GM18519 (cell line): Measurements from ENCODE around the gene CDCA3.

Source experiments
- ATAC-seq: cut with Tn5 transposase; IDR thresholded peaks from one replicate; pipeline ENCODE4 v1.9.1; 2021; ENCODE audit warnings: mild to moderate bottlenecking, moderate library complexity; ENCODE audit not compliant: unreplicated experiment, low FRiP score

Gene CDCA3

DNA sequence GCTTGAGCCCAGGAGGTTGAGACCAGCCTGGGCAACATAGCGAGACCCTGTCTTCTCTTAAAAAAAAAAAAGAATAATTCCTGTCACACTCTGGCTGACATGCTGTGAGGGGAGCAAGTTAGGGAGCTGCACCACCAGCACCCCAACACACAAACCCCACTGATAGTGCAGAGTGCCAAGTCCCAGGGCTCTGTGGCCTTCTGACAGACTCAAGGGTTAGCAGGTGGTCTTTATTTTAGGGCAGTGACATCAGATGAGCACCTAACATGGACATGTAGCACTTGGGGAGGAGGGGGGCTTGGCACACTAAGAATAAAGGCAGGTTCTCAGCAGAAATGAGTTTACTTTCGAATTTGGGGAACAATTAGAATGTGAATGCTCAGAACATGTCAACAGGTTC lies 7.7 kb upstream of the CDCA3 start:
- no peak for ATAC-seq

DNA sequence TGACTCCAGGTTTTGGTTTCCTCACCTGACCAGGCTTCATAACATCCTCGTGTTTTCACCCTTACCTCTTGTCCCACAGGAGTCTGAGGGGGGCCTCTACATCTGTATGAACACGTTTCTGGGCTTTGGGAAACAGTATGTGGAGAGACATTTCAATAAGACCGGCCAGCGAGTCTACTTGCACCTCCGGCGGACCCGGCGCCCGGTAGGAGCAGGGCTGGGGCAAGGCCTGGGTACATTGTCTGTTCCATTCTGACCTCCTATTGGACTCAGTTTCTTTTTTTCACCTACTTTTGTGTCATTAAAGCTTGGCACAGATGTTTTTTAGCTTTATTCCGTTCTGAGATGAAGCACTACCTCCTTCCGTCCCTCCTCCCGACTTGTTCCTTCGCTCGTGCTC lies 4.2 kb upstream of the CDCA3 start:
- ATAC-seq, result no peak

DNA sequence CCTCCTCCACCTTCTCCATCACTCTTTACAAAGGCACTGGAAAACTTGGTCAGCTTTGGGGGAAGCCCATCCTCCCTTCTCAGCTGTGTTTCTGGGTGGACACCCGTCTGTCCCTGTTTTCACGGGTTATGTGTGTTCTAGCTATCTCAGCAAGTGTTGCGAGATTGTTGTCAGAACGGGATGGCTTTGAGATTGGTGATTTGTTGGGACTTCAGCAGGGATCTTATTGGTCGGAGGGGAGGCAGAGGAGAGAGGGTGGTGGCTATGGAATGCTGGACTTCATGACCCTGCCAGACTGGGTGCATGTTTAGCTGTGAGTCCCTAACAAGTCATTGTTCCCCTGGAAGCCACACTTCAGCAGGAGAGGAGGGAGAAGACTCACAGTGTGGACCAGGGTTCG lies 3.0 kb upstream of the CDCA3 start:
- no peak for ATAC-seq

DNA sequence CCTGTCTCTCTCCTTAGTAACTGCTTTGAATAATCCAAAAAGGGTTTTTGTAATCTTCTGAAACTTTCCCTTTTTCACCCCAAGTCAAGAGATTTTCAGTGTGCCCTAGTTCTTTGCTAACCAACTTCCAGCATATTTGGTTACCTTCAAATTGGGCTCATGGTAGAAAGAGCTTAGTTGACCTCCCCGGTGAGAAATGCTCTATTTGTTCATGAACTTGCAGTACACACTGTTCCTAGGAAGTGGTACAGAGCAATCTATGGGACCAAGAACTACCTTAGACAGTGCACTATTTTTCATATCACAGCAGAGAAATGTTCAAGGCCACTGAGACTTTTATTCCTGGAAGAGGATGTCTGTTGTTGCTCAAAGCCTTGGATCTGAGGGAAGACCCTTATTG lies 2.5 kb upstream of the CDCA3 start:
- ATAC-seq, result no peak

DNA sequence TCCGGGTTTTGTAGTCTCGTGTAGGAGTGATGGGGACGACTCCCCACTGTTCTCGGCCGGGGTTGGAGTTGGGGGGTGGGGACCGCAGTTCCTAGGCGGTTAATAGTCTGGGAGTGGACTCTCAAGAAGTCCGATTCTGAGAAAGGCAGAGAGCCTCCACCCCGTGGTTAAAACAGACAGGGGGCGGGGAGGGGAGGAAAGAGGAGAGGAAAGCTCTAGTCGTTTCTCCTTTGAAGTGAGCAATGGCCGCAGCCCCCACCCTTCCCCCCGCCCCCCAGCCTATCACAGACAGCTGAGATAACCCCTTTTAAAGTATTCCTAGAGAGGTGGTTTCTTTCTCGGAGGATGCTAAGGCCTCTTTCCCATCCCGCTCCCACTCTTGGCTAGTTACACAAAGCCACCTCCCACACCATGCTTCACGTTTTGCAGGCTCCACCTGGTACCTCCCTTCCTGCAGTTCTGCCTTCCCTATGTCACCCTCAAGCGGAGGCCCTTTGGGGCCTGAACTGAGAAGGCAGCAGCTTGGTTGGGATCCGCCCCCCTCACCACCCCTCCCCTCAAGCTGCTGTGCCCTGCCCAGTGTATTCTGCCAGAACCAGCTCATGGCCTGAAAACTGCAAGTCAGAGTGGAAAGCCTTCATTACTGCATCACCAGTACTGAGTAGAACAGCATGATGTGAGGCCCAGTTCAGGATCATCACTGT lies 1.7 kb upstream of the CDCA3 start:
- ATAC-seq, result no peak

DNA sequence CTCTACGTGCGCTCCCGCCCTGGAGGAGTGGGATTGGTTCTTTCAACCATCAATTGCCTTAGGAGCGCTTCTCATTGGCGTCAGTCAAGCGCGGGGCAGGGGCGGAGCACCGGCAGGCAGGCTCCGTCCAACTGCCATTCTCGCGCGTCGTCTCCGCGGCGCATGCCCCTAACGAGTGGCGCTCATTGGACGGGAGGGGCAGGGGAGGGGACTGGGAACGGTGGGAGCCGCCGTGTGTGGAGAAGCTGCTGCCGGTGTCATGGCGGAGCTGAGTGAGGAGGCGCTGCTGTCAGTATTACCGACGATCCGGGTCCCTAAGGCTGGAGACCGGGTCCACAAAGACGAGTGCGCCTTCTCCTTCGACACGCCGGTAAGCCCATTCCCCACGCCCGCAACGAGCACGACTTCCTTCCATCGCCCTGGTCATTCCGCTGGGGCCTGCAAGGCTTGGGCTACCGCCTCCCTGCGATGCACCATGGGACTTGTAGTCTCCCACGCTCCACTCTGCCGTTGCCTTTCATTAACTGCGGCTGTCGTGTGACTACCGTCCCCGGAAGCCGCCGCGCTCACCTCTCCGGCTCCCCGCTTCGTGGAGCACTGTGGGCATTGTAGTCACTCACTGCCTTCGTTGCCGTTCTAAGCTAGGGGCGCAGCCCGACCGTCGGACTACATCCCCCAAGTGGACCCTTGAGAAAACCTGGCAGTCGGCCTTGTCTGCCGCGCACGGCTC lies 1.0 kb upstream of the CDCA3 start, which contains the start of gene USP5:
Gene USP5 (plus strand): TSS at position 230 of the 730 bp plus-strand sequence. CDS start 30 bp downstream, at position 260.
- ATAC-seq, result peak; percentile 72

DNA sequence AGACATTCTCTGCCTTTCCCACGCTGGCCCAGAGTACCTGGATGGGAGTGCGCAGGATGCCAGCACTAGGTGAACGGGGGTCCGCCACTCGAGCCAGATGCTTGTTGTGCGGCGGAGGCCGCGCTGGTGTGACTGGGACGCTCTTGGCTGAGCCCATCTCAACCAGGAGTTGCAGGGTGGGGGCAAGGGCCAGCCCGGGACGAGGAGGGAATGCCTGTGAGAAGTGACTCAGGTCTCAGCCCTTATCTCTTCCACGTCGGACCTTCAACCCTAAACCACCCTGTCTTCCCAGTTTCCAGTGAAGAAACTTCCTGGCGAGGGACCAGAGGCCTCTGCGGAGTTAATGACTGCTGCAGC lies 312 bp downstream of the CDCA3 start:
- no peak for ATAC-seq

GRCh38 chr12:6849976-6850560 lies 1.0 kb downstream of the CDCA3 start:
- no peak for ATAC-seq

DNA sequence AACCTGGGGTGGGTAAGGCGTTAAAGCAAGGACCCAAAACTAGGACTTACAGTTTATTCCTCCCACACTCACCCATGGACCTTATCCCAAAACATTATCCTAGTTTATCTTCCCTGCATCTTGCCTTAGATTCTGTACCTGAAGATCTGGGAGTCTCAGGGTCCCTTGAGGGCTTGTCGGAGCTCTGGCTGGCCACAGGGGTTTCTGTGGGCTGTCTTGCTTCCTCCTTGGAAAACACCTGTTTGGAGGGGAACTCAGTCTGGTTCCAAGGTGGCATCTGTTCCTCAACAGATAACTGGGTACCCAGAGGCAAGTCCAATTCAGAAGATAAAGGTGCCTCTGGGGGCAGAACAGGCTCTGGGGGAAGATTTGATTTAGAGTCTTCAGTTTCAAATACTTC lies 1.7 kb downstream of the CDCA3 start:
- ATAC-seq, result no peak

- no peak for ATAC-seq
Observed at GRCh38 chr12:6847676-6848075, 3.4 kb downstream of the CDCA3 start.

DNA sequence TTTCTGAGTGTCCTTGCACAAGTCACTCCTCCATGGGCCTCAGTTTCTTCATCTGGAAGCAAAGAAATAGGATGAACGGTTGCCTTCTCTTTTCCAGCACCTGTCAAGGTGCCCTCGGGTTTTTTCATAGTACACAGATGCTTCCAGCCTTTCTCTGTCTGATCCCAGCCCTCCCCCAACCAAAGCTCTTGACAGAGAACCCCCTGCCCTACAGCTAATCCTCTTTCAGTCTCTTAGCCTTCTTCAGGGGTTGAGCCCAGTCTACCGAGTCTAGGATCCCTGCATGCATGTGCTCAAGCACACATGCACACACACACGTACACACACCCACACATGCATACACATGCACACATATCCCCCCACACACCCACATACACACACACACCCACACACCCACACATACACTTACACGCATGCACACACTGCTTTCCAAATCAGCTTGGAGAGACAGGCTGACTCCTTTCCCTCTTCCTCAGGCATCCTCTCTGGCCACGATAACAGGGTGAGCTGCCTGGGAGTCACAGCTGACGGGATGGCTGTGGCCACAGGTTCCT lies 4.7 kb downstream of the CDCA3 start:
- no peak for ATAC-seq

- no peak for ATAC-seq
Observed at GRCh38 chr12:6845395-6845794, 5.7 kb downstream of the CDCA3 start.

DNA sequence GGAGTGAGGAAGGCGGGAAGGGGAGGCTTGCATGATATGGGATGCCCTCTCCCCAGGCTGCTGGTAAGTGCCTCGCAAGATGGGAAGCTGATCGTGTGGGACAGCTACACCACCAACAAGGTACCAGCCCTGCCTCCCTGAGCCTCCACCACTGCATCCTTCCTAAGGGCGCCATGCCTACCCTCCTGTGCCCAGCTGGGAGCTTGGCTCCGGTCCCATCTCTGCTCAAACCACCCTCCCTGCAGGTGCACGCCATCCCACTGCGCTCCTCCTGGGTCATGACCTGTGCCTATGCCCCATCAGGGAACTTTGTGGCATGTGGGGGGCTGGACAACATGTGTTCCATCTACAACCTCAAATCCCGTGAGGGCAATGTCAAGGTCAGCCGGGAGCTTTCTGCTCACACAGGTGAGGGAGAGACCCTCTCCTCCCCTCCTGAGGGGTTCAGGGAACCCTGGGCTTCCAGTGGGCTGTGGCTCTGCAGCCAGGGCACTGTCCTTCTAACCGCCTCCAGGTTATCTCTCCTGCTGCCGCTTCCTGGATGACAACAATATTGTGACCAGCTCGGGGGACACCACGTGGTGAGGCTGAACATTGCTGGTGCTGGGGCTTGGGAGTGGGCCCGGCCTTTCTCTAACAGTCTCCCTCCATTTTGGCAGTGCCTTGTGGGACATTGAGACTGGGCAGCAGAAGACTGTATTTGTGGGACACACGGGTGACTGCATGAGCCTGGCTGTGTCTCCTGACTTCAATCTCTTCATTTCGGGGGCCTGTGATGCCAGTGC lies 7.8 kb downstream of the CDCA3 start:
- no peak for ATAC-seq

- ATAC-seq, result no peak
Observed at GRCh38 chr12:6842075-6842474, 9.0 kb downstream of the CDCA3 start.

- no peak for ATAC-seq
Observed at GRCh38 chr12:6840761-6841515, 10.1 kb downstream of the CDCA3 start, which contains the start of gene GNB3. TSS of gene GNB3 (plus strand) at chr12:6840925. CDS start at chr12:6841288, 363 bp downstream.

- ATAC-seq, result no peak
Observed at GRCh38 chr12:6840330-6840729, 10.8 kb downstream of the CDCA3 start.

- ATAC-seq, result peak; percentile 62
Observed at GRCh38 chr12:6839482-6840201, 11.4 kb downstream of the CDCA3 start.

DNA sequence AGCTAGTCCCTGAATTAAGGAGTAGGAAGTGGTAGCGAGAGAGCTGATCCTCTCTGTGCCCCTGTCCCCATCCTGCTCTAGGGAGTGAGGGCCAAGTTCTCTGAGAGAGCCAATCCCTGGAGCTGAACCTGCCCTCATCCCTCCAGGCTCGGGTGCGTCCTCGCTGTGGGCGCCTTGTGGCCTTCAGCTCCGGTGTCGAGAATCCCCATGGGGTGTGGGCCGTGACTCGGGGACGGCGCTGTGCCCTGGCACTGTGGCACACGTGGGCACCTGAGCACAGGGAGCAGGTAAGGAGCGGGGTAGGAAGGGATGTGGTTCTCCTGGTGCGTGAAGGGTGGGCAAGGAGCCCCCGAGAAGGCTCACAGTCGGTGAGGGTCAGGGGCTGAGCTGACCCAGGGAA lies 12.2 kb downstream of the CDCA3 start:
- ATAC-seq, result no peak

- no peak for ATAC-seq
Observed at GRCh38 chr12:6837370-6838060, 13.6 kb downstream of the CDCA3 start.
